Measurements from ENCODE around the gene CHN2. TPM values are rescaled to one million over a fixed set of nuclear protein-coding genes. Genes with fewer than 3 reads are reported as not detected.

The CHN2 gene
- total RNA-seq, 1 donor from 2014 or later: 0.64 TPM

- Mint-ChIP-seq H3K27me3 (ENCODE audit: unreplicated experiment) (peaks cover 31% of the 10 kb centered on the region), H3K4me3 (ENCODE audit: unreplicated experiment) (no peak overlapping the region), H3K9me3 (ENCODE audit: unreplicated experiment) (peaks cover 4% of the 10 kb centered on the region), H3K4me1 (ENCODE audit: unreplicated experiment) (no peaks in the 10 kb centered on the region), H3K36me3 (ENCODE audit: unreplicated experiment) (no peaks in the 10 kb centered on the region), H3K27ac (ENCODE audit: unreplicated experiment) (no peak overlapping the region)
- DNase-seq (ENCODE audit: extremely low spot score, unreplicated experiment): no peak
- TF ChIP-seq CTCF (IDR thresholded peaks at IDR 0.05): no peak
Observed at GRCh38 chr7:29216128-29216527, 21.6 kb downstream of the CHN2 start.

- Mint-ChIP-seq H3K4me3 (ENCODE audit: unreplicated experiment) (no peak overlapping the region), H3K9me3 (ENCODE audit: unreplicated experiment) (peaks cover 4% of the 10 kb centered on the region), H3K27ac (ENCODE audit: unreplicated experiment) (no peak overlapping the region), H3K27me3 (ENCODE audit: unreplicated experiment) (peaks cover 31% of the 10 kb centered on the region), H3K4me1 (ENCODE audit: unreplicated experiment) (no peaks in the 10 kb centered on the region), H3K36me3 (ENCODE audit: unreplicated experiment) (peaks cover 1% of the 10 kb centered on the region)
- TF ChIP-seq CTCF (IDR thresholded peaks at IDR 0.05): no peak
- DNase-seq (ENCODE audit: extremely low spot score, unreplicated experiment): no peak
Observed at GRCh38 chr7:29217113-29217512, 22.5 kb downstream of the CHN2 start.

- H3K4me1 Mint-ChIP-seq (ENCODE audit: unreplicated experiment): no peaks in the 10 kb centered on the region
- H3K36me3 Mint-ChIP-seq (ENCODE audit: unreplicated experiment): peaks cover 1% of the 10 kb centered on the region
- H3K4me3 Mint-ChIP-seq (ENCODE audit: unreplicated experiment): no peak overlapping the region
- no peak for DNase-seq (ENCODE audit: extremely low spot score, unreplicated experiment)
- no peak overlapping the region for H3K27ac Mint-ChIP-seq (ENCODE audit: unreplicated experiment)
- peaks cover 25% of the 10 kb centered on the region for H3K27me3 Mint-ChIP-seq (ENCODE audit: unreplicated experiment)
- H3K9me3 Mint-ChIP-seq (ENCODE audit: unreplicated experiment): peaks cover 7% of the 10 kb centered on the region
- TF ChIP-seq CTCF (IDR thresholded peaks at IDR 0.05): no peak
Observed at GRCh38 chr7:29224726-29225125, 30.2 kb downstream of the CHN2 start.

GRCh38 chr7:29228289-29229011, 33.9 kb downstream of the CHN2 start:
- DNase-seq (ENCODE audit: extremely low spot score, unreplicated experiment): no peak
- no peak for TF ChIP-seq CTCF (IDR thresholded peaks at IDR 0.05)
- Mint-ChIP-seq H3K9me3 (ENCODE audit: unreplicated experiment) (no peaks in the 10 kb centered on the region), H3K27ac (ENCODE audit: unreplicated experiment) (no peak overlapping the region), H3K27me3 (ENCODE audit: unreplicated experiment) (peaks cover 22% of the 10 kb centered on the region), H3K36me3 (ENCODE audit: unreplicated experiment) (no peaks in the 10 kb centered on the region), H3K4me1 (ENCODE audit: unreplicated experiment) (no peaks in the 10 kb centered on the region), H3K4me3 (ENCODE audit: unreplicated experiment) (no peak overlapping the region)

- no peak overlapping the region for H3K27ac Mint-ChIP-seq (ENCODE audit: unreplicated experiment)
- H3K9me3 Mint-ChIP-seq (ENCODE audit: unreplicated experiment): no peaks in the 10 kb centered on the region
- H3K4me3 Mint-ChIP-seq (ENCODE audit: unreplicated experiment): no peak overlapping the region
- H3K36me3 Mint-ChIP-seq (ENCODE audit: unreplicated experiment): no peaks in the 10 kb centered on the region
- peaks cover 24% of the 10 kb centered on the region for H3K27me3 Mint-ChIP-seq (ENCODE audit: unreplicated experiment)
- no peaks in the 10 kb centered on the region for H3K4me1 Mint-ChIP-seq (ENCODE audit: unreplicated experiment)
- DNase-seq (ENCODE audit: extremely low spot score, unreplicated experiment): no peak
- TF ChIP-seq CTCF (IDR thresholded peaks at IDR 0.05): no peak
Observed at GRCh38 chr7:29229066-29229465, 34.5 kb downstream of the CHN2 start.

Measured in osteocyte (in vitro differentiated cells).